ENCODE measurements around the gene KAZN.
A peak's percentile ranks its signal among the peaks of the same experiment; 100 is the strongest.

KAZN gene

GRCh38 chr1:14922942-14923726, 324.6 kb downstream of the KAZN start:
- DNase-seq, result no peak

- peak; percentile 52 for DNase-seq
Measured at GRCh38 chr1:14923727-14924452, 325.4 kb downstream of the KAZN start.

GRCh38 chr1:14924455-14925331, 326.2 kb downstream of the KAZN start:
- peak; percentile 19 for DNase-seq

GRCh38 chr1:14925336-14926136, 327.1 kb downstream of the KAZN start:
- no peak for DNase-seq

- no peak for DNase-seq
Measured at GRCh38 chr1:14926229-14926628, 327.7 kb downstream of the KAZN start.

GRCh38 chr1:14926818-14927575, 328.5 kb downstream of the KAZN start:
- DNase-seq, result no peak

- no peak for DNase-seq
Measured at GRCh38 chr1:14928412-14928811, 329.9 kb downstream of the KAZN start.

- no peak for DNase-seq
Measured at GRCh38 chr1:14928886-14929546, 330.5 kb downstream of the KAZN start.

- no peak for DNase-seq
Measured at GRCh38 chr1:14929547-14930246, 331.2 kb downstream of the KAZN start.

- DNase-seq, result no peak
Measured at GRCh38 chr1:14930247-14930965, 331.9 kb downstream of the KAZN start.

GRCh38 chr1:14932034-14932638, 333.7 kb downstream of the KAZN start:
- no peak for DNase-seq

GRCh38 chr1:14934867-14935266, 336.4 kb downstream of the KAZN start:
- DNase-seq, result no peak

- no peak for DNase-seq
Measured at GRCh38 chr1:14936815-14937214, 338.3 kb downstream of the KAZN start.

- DNase-seq, result no peak
Measured at GRCh38 chr1:14937288-14937949, 338.9 kb downstream of the KAZN start.

- DNase-seq, result no peak
Measured at GRCh38 chr1:14939527-14940284, 341.2 kb downstream of the KAZN start.

- DNase-seq, result no peak
Measured at GRCh38 chr1:14940285-14940870, 341.9 kb downstream of the KAZN start.

GRCh38 chr1:14941864-14942263, 343.4 kb downstream of the KAZN start:
- no peak for DNase-seq

Measured in activated CD4-positive, alpha-beta T cell treated with anti-CD3 and anti-CD28 coated beads, Interleukin-10, Interleukin-2, amounts not matched to agents 100 ng/mL and 50 ng/mL, durations not matched to agents 16 hours and 8 hours (primary cell).